Thymus (tissue), 11 donors: ENCODE measurements around the gene CDKN2B. TPM values are rescaled to one million over a fixed set of nuclear protein-coding genes. Genes with fewer than 3 reads are reported as not detected.

Experiments
- DNase-seq, 9 donors: peaks; one replicate each; pipeline ENCODE4 v3.0.0-alpha.2; 2013; ENCODE audit warnings: low spot score in 9 of 9, low read depth in 6 of 9, missing footprints in 1 of 9
- H3K27ac ChIP-seq, 2 donors: one replicate each; pipeline ENCODE4 v1.5.1; 2013; ENCODE audit warnings: control low read depth in 1 of 2, low read depth in 1 of 2, low read length in 1 of 2, mild to moderate bottlenecking in 1 of 2, moderate library complexity in 1 of 2
- H3K27me3 ChIP-seq, 2 donors: one replicate each; pipeline ENCODE4 v1.5.1; 2013; ENCODE audit warnings: low read length in 1 of 2; ENCODE audit not compliant: control insufficient read depth in 2 of 2, insufficient read depth in 1 of 2
- H3K36me3 ChIP-seq, 2 donors: one replicate each; pipeline ENCODE4 v1.5.1; 2013; ENCODE audit warnings: low read length in 1 of 2, mild to moderate bottlenecking in 1 of 2, moderate library complexity in 1 of 2; ENCODE audit not compliant: control insufficient read depth in 2 of 2, insufficient read depth in 2 of 2
- H3K4me1 ChIP-seq, 2 donors: one replicate each; pipeline ENCODE4 v1.5.1; 2013; ENCODE audit warnings: low read length in 2 of 2; ENCODE audit not compliant: control insufficient read depth in 2 of 2, insufficient read depth in 2 of 2
- H3K4me3 ChIP-seq, 2 donors: one replicate each; pipeline ENCODE4 v1.5.1; 2013; ENCODE audit warnings: low read length in 2 of 2, control low read depth in 1 of 2, mild to moderate bottlenecking in 1 of 2
- H3K9me3 ChIP-seq, 2 donors: one replicate each; pipeline ENCODE4 v1.5.1; 2013; ENCODE audit warnings: low read length in 1 of 2, mild to moderate bottlenecking in 1 of 2; ENCODE audit not compliant: control insufficient read depth in 2 of 2, insufficient read depth in 1 of 2
- WGBS: extraction: QIAGEN DNeasy Blood & Tissue Kit; methylation state at CpG from one replicate; pipeline ENCODE4 v1.1.7; 2013; 5-methylcytosine and 5-hydroxymethylcytosine counted together
- polyA plus RNA-seq: library from polyadenylated mRNA; stranded (reverse); fragments of 200-250 nt; gene quantifications from one replicate; pipeline ENCODE4 v1.2.3, GENCODE V29; 2013
- total RNA-seq: library from RNA; stranded (reverse); fragments of 120-200 nt; gene quantifications from one replicate; pipeline ENCODE4 v1.2.4, GENCODE V29; 2013
- donor health status: healthy.

The CDKN2B gene
- total and polyA plus RNA-seq, 2 donors: 0.80 to 7.3 TPM

DNA sequence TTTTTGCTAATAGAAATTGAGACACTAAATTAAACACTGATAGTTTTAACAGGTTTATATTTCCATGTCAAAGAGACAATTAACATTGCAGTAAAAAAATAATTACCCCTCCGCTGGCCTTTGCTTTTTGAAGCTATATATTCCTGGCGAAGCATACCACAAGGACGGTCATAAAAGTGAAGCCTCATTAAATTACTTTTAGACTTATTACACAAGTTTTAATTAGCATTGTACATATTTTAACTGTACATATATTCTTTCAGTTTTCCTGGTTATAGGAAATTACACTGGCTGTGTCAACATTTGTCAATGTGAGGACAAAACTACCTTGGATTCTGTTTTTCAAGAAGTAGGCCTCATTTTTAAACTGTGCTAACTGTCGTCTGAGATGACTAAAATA, 16.1 kb downstream of the CDKN2B start:
- H3K4me3 ChIP-seq: no peak overlapping the region
- H3K27me3 ChIP-seq: peaks cover 32 to 95% of the 10 kb centered on the region in 2 donors
- no peak for DNase-seq
- H3K9me3 ChIP-seq: no peaks in the 10 kb centered on the region
- no peaks in the 10 kb centered on the region for H3K36me3 ChIP-seq
- WGBS: 85% methylated on average over 4 of the region's 4 CpGs
- H3K27ac ChIP-seq: no peak overlapping the region
- H3K4me1 ChIP-seq: peaks cover 18 to 20% of the 10 kb centered on the region in 2 donors

DNA sequence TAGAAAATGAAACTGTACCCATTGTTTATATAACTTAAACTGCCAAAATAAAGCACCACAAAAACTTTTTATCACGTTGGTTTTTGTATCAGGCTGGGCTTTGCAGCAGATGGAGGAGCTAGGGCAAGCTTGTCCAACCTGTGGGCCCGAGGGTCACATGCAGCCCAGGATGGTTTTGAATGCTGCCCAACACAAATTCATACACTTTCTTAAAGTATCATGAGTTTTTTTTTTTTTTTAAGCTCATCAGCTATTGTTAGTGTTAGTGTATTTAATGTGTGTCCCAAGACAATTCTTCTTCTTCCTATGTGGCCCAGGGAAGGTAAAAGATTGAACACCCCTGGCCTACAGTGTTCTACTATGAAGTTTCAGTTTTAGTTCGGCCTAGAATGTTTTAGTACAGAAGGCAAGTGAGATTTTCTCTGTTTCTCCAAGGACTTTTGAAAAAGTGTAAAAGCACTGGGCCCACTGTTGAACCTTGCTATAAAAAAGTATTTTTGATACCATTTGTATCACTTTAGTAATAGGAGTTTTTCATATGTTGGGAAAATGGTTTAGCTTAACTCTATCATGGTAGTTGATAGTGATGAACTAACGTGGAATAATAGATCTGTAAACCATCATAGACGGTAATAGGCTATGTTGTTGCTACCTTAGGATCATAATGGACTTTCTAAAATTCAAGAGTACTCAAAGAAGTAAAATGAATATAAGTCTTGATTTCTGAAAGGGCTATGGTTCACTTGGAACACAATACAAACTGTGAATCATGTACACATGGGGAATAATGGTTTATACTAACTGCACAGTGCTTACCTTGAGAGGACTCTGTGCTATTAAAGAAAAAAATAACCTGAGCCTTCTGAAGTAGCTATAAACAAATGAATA, 17.8 kb downstream of the CDKN2B start:
- no peak for DNase-seq
- no peaks in the 10 kb centered on the region for H3K9me3 ChIP-seq
- H3K4me1 ChIP-seq: peaks cover 18 to 20% of the 10 kb centered on the region in 2 donors
- H3K4me3 ChIP-seq: no peak overlapping the region
- H3K27ac ChIP-seq: no peak overlapping the region
- H3K27me3 ChIP-seq: peaks cover 28 to 94% of the 10 kb centered on the region in 2 donors
- H3K36me3 ChIP-seq: no peaks in the 10 kb centered on the region
- 59% methylated on average over 5 of the region's 5 CpGs for WGBS

DNA sequence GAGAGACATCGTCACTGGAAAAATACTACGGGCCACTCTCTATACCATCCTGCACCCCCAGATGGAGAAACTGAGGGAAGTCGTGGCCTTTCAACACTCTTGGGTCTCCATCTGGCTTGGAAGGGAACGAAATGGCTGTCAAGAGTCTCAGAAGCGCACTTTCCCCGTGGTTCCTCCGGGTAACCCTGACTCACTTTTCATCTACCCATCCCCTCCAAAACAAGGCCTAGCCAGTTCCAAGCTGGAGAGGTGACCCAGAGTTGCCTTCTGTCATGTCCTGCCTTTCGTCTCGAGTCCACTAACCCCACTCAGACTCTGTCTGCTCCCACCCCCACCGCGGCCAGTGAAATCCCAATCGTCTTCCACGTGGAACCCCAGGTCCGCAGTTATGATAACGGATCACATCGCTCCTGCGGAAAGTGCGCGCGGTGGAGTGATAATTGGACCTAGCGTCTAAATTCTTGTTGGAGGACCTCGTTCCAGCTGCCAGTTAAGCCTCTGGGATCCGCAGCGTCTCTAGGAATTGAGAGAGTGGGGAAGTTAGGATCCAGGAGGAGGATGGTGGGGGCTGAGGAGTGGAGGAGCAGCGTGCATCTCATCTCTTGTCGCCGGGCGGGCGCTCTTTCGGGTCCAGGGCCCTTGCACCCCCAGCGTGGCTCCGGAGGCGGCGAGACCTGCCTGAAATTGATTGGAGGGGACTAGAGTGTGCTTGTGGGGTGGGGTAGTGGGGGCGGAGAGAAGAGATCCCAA, 19.5 kb downstream of the CDKN2B start:
- 15% methylated on average over 35 of the region's 35 CpGs for WGBS
- Histone ChIP-seq H3K27ac (no peak overlapping the region), H3K9me3 (no peaks in the 10 kb centered on the region), H3K36me3 (no peaks in the 10 kb centered on the region), H3K4me3 (no peak overlapping the region), H3K27me3 (peaks cover 25 to 92% of the 10 kb centered on the region in 2 donors), H3K4me1 (peaks cover 10 to 11% of the 10 kb centered on the region in 2 donors)
- DNase-seq: no peak

DNA sequence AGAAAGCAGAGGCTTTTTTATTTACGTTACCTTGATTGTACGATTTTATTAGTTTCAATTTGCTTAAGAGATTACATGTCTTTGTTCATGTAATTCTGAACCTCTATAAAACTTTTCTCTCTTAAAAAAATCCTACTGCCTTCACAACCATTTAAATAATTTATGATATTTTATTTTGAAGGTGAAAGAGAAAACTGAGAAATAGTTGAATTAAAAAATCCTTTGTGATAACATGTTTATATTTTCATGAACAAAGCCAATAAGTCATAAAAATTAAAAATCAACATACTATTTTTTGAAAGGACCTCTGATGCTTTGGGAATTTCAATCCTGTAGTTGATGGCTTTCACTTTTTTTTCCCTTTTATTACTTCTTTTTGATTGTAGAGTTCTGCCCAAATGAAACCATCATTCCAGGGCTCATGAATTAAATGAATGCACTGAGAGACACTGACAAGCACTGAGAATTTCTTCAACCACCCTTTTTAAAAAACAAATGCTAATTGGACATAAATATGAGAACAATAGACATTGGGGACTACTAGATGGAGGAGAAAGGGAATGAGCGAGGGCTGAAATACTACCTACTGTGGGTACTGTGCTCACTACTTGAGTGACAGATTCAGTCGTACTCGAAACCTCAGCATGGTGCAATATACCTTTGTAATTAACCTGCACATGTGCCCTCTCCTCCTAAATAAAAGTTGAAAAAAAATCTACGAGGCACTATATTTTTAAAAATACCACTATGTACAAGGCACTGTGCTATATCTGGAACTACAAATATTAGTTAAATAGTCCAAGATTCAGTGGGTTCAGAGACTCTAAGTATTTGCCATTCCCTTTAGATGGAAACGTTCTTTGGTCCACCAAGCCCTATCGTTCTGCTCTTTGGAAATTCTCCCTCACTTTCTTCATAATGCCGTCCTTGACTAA, 20.8 kb downstream of the CDKN2B start:
- WGBS: 30% methylated on average over 9 of the region's 9 CpGs
- Histone ChIP-seq H3K9me3 (no peaks in the 10 kb centered on the region), H3K27me3 (peaks cover 22 to 92% of the 10 kb centered on the region in 2 donors), H3K4me3 (no peak overlapping the region), H3K27ac (no peak overlapping the region), H3K4me1 (peaks cover under 1 to 2% of the 10 kb centered on the region in 2 donors), H3K36me3 (no peaks in the 10 kb centered on the region)
- DNase-seq: no peak

DNA sequence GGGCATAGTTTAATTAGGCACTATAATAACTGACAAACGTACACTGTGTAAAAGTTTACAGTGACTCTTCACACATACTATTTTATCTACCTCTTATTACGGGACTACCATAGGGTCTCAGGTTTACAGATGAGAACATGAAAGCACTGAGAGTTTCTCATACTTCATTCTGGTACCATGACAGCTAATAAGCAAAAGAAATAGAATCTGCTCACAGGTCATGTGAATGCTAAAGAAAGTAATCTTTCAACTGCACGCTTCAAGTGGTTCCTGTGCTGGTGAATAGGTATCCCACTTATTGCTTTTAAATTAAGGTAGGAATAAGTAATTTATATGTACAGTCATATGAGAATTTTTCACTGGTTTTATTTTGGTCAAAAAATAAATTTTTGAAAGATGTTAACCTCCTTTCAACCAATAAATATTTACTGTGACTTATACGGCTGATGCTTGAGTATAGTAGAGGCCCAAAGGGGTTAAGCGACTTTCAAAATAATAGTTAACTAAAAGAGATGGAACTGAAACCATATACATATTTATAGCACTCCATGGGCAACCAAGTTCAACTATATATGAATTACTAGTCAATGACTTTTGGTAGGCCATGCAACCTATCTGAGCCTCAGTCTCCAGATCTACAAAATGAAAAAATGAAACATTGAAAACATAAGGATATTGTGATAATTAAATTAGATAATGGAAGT, 23.0 kb downstream of the CDKN2B start:
- Histone ChIP-seq H3K4me3 (no peak overlapping the region), H3K4me1 (no peaks in the 10 kb centered on the region), H3K27ac (no peak overlapping the region), H3K9me3 (no peaks in the 10 kb centered on the region), H3K36me3 (no peaks in the 10 kb centered on the region), H3K27me3 (peaks cover 22 to 88% of the 10 kb centered on the region in 2 donors)
- no peak for DNase-seq
- WGBS: 76% methylated on average over 5 of the region's 5 CpGs

DNA sequence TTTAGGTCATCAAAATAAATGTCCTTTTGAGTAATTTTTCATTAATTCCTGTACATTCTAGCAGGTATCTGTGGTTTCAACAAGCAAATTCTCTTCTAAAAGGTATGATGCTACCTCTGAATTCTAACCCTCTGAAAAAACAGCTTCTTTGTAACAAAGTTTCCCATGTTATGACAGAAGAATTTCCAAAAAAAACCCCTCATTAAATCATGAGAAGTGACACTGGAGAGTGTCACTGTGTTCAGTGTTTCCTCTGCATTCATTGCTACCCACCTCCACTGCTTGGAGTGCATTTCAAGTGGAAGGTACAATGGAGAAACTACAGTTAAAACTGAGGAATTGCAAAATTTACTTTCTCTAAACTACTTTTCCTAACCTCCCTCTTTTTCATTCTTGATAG, 25.0 kb downstream of the CDKN2B start:
- no peaks in the 10 kb centered on the region for H3K36me3 ChIP-seq
- no peak for DNase-seq
- no peak overlapping the region for H3K4me3 ChIP-seq
- no peaks in the 10 kb centered on the region for H3K9me3 ChIP-seq
- no peaks in the 10 kb centered on the region for H3K4me1 ChIP-seq
- peaks cover 25 to 83% of the 10 kb centered on the region in 2 donors for H3K27me3 ChIP-seq
- H3K27ac ChIP-seq: no peak overlapping the region

DNA sequence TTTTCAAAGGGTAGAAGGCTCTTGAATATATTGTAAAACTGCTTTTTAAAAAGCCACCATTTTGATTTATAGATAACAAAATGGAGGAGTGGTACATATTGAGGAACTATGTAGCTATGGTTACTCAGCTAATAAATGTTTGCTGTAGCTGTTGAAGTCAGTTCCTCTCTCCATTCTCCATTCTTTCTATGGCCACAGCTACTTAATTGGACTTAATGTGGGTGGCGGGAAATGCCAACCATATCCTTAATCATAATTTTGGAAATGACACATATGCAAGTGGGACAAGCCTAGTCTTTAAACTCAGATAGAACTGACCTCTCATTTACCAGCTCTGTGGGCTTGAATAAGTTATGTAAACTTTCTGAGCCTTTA, 25.6 kb downstream of the CDKN2B start:
- H3K36me3 ChIP-seq: no peaks in the 10 kb centered on the region
- peaks cover 27 to 83% of the 10 kb centered on the region in 2 donors for H3K27me3 ChIP-seq
- no peak for DNase-seq
- H3K4me3 ChIP-seq: no peak overlapping the region
- 72% methylated on average over 1 of the region's 1 CpG for WGBS
- H3K4me1 ChIP-seq: no peaks in the 10 kb centered on the region
- H3K27ac ChIP-seq: no peak overlapping the region
- no peaks in the 10 kb centered on the region for H3K9me3 ChIP-seq

DNA sequence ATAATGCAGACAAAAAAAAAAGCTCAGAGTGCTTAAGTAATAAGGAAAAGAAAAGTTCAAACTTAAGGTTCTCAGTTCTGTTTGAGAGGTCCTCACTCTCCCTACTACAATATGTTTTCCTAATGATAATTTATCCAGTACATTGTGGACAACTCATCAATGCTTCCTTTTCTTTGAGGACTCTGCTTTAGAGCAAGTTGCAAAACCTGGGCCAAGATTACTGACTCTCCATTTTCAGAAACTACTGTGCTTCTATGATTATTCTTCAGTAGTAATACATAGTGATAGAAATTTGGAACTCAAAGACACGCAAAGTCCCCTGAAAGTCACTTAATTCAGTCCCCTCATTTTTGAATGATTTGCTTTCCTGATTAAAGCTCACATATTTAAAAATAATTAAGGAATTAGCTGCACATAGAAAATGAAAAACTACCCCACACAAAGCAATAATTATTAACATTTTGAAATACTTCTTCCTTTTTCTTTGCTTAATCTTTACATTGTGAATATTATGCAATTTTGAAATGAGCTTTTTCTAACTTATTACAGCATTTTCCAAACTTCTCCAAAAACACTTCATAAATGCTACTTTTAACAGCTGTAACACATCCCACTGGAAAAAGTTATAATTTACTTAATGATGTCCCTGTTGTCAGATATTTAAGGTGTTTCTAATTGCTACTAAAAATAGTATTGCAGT, 26.1 kb downstream of the CDKN2B start:
- no peaks in the 10 kb centered on the region for H3K4me1 ChIP-seq
- no peaks in the 10 kb centered on the region for H3K9me3 ChIP-seq
- no peak for DNase-seq
- WGBS: 74% methylated on average over 1 of the region's 1 CpG
- peaks cover 26 to 82% of the 10 kb centered on the region in 2 donors for H3K27me3 ChIP-seq
- no peak overlapping the region for H3K4me3 ChIP-seq
- no peaks in the 10 kb centered on the region for H3K36me3 ChIP-seq
- no peak overlapping the region for H3K27ac ChIP-seq
